ENCODE results near the gene CENPB.
A peak's percentile ranks its signal among the peaks of the same experiment; 100 is the strongest.
"Not testable (repeated sequence)": the region's sequence is repeated elsewhere in the genome, so short reads cannot be mapped to it uniquely, and the experiment has no call there.

CENPB gene

DNA sequence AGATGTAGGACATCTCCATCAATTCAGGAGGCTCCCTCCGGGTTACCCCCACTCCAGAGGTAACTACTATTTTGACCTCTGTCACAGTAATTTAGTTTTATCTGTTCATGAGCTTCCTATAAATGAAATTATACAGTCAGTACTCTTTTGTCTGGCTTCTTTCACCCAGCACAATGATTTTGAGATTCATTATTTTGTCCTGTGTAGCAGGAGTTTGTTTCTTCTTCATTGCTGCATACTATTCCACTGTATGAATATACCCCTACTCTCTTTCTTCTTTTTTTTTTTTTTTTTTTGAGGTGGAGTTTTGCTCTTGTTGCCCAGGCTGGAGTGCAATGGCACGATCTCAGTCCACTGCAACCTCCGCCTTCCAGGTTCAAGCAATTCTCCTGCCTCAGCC, 22.0 kb upstream of the CENPB start:
- no peak for DNase-seq

DNA sequence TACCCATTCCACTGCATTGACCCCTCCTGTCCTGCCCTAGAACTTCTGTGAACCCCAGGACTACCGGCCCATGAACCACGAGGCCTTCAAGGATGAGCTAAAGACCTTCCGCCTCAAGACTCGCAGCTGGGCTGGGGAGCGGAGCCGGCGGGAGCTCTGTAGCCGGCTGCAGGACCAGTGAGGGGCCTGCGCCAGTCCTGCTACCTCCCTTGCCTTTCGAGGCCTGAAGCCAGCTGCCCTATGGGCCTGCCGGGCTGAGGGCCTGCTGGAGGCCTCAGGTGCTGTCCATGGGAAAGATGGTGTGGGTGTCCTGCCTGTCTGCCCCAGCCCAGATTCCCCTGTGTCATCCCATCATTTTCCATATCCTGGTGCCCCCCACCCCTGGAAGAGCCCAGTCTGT, 18.2 kb upstream of the CENPB start:
- no peak for DNase-seq

DNA sequence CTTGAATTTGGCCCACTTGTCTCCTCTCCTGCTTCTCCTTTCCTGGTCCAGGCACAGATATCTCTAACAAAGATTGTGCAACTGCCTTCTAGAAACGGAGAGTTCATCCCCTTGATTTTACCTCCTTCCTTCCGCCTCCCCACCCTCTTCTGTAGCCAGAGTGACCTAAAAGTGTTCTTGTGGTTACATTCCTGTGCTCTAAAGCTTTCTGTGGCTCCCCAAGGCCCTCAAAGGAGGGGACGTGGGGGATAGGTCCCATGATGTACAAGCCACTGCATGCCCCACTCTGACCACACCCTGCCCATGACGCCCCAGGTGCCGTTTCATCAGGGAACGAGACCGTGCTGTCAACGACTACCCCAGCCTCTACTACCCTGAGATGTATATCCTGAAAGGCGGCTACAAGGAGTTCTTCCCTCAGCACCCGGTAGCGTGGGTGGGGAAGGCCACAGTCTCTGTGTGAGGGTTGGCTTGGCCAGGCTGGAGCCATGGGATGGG, 17.8 kb upstream of the CENPB start:
- no peak for DNase-seq

DNA sequence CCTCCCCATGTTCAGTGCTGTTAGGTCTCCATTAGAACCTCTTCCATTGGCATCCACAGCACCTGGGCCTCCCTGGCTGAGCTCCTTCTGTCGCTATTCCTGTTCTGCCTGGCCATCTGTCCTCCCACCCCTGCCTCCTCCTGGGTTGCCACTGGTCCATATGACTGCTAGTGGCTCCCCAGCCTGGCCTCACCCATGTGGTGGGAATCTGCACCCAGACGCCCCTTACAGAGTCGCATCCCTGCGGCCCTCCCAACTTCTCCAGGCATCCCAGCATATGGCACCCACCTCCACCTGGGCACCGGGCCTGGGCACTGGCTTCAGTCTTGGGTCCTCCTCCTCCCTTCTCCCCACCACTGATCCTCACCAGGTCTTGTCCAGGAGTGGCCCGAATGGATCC, 17.3 kb upstream of the CENPB start:
- no peak for DNase-seq

DNA sequence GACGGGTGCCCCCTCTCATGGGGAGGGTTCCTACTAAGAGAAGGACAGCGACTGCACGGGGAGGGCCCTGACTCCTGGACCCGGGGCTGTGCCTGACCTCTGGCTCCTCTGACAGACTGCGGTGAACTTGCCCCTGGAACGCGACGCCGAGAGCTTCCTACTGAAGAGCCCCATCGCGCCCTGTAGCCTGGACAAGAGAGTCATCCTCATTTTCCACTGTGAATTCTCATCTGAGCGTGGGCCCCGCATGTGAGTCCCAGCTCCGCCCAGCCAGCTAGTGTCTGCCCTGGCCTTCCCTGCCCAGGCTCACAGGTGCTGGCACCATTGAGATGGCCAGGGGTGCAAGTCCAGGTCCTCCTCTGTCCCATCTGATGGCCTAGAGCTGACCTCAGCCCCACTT, 16.7 kb upstream of the CENPB start:
- no peak for DNase-seq

DNA sequence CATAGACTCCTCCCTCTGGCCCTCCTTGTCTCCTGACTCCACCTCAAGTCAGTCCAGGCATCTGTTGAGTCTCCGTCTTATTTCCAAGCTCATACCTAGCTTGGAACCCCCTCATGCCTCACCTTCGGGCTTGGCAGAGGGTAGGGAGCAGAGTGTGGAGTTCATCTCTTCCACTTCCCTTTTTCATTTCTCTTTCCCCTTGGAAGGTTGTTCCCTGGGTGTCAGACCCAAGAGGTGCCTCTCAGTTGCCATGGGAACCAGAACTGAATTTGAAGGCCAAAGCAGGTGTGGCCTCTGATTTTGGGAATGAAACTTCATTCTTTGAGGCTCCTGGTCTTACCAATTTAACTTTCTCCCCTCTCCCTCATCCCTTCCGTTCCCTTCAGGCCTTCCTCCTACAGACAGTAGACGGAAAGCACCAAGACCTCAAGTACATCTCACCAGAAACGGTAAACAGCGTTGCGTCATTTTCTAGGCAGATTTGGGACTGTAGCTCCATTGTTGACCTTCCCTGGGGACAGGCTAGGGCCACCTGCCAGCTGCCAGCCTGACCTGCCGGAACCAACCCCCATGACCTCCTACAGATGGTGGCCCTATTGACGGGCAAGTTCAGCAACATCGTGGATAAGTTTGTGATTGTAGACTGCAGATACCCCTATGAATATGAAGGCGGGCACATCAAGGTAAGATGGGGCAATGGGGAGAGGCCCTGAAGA, 16.1 kb upstream of the CENPB start:
- DNase-seq: no peak

DNA sequence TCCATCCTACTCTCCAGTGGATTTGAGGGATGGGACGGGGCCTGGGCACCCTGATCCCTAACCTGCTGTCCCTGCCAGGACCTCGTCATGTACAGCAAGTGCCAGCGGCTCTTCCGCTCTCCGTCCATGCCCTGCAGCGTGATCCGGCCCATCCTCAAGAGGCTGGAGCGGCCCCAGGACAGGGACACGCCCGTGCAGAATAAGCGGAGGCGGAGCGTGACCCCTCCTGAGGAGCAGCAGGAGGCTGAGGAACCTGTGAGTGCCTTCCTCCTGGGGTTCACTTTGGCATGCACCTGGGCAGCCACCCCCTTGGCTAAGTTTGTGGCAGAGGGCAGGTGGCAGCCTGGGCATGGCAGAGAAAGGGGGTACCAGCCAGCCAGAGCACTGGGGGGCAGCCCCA, 15.3 kb upstream of the CENPB start:
- no peak for DNase-seq

DNA sequence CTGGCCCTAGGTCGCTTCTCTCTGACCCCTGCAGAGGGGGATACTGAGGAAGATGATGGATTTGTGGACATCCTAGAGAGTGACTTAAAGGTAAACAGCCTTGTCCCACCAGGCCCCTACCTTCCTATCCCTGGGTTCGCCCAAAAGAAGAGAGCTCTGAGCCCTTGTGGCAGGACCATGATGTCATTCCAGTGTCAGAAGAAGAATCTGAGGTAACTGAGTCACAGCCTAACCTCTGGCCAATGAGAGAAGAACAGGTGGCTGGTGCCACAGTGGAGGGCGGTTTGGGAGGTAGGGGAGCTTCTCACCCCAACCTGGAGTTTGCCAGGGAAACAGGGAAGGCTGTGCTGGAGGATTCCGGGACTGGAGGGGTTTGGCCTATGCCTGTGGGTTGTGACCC, 14.8 kb upstream of the CENPB start:
- no peak for DNase-seq

DNA sequence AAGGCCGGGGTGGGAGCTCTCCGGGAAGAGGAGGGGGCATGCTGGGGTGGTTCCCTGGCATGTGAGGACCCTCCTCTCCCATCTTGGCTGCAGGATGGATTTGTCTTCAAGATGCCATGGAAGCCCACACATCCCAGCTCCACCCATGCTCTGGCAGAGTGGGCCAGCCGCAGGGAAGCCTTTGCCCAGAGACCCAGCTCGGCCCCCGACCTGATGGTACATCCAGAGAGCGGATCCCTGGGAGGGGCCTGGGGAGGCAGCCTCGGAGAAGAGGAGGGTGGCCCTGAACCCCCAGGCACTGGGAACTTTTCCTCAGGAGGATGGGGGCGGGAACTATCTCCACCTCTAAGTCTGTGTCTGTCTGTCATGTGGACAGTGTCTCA, 14.3 kb upstream of the CENPB start:
- no peak for DNase-seq

DNA sequence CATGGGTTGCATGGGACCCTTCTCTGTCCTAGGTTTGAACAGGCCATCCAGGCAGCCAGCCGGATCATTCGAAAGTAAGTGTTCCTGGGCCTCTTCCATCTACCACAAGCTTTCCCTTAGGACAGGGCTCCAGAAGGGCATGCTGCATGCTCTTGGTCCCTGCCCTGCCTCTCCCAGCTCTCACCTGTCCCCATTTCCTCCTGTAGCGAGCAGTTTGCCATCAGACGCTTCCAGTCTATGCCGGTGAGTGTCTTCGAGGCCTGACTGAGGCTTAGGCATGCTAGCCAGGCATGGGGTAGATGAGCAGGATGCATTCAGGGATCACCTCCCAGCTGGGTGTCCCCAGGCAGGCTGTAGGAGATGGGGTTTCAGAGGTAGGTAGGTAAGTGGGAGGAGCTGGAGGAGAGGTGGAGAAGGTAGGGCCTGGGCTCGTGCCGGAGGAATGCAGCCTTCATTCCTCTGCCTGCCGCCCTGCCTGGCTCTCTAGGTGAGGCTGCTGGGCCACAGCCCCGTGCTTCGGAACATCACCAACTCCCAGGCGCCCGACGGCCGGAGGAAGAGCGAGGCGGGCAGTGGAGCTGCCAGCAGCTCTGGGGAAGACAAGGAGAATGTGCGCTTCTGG, 13.8 kb upstream of the CENPB start:
- no peak for DNase-seq

DNA sequence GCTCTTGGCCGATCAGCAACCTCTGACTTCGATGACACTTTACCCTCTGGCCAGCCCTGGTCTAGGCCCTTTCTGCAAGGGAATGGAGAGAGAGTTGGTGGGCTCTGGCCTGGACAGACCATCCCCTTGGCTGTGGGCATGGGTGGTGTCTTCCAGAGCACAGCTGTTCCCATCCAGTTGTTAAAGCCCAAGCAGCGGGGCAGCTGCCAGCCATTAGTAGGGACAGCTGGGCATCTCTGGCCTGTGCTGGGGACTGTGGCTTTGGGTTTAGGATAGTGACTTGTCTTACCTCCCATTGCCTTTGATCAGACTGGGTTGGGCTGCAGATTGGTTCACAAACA, 12.3 kb upstream of the CENPB start:
- no peak for DNase-seq

DNA sequence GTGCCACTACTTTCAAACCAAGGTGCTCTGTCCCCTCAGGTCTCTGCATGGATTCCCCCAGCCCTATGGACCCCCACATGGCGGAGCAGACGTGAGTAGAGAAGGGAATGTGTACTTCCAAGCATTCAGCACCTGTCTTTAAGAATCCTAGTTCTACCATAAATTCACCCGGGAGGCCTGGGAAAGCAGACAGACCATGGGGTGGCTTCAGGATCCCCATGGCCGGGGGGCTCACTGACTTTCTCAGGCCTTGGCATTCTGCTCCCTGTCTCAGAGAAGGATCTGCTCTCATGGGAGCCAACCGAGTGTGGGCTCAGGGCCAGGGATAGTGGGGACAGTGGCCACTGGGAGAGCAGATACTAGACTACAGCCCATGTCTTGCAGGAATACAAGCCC, 11.8 kb upstream of the CENPB start:
- DNase-seq: no peak

DNA sequence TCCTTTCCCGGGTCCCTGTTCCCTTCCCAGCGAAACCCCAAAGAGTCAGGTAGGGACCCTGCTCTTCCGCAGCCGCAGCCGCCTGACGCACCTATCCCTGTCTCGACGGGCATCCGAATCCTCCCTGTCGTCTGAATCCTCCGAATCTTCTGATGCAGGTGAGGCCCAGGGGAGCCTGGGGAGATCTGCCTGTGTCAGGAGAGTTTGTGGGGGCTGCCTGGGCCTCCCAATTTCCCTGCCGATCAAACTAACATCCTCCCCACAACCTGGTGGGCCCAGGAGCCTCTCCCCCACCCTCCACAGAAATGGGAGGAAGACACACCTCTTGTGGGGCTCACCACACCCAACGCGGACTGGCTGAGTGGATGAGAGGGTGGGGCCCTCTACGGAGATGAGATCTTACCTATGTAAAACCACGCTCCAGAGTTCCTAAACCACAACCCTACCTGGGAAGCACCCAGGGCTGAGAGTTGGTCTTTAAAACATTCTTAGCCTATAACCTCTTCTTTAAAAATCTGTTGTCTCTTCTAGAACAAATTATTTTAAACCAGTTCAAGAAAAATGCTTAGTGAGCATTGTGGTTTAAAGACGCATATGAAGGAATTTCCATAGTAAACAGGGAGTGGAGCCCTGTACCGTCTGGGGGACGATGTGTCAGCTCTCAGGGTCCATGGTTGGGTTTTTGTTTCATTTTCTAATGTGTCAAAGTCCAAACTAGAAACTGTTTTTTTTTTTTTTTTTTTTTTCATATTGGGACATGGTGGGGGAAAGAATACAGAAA, 11.2 kb upstream of the CENPB start:
- no peak for DNase-seq

DNA sequence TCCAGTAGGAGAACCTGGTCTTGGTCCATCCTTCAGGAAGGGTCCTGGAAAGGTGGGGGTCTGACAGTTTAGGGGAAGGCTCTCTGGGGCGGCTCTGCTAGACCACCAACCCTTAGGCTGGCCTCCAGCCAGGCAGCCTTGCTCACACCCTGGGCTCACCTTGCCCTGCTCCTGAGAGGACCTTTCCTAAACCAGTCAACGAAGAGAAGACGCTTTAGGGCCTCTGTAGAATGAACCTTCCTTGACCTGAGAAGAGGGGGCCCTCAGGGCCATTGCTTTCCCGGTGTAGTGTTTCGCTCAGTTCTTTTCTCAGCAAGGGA, 10.6 kb upstream of the CENPB start:
- DNase-seq: no peak

DNA sequence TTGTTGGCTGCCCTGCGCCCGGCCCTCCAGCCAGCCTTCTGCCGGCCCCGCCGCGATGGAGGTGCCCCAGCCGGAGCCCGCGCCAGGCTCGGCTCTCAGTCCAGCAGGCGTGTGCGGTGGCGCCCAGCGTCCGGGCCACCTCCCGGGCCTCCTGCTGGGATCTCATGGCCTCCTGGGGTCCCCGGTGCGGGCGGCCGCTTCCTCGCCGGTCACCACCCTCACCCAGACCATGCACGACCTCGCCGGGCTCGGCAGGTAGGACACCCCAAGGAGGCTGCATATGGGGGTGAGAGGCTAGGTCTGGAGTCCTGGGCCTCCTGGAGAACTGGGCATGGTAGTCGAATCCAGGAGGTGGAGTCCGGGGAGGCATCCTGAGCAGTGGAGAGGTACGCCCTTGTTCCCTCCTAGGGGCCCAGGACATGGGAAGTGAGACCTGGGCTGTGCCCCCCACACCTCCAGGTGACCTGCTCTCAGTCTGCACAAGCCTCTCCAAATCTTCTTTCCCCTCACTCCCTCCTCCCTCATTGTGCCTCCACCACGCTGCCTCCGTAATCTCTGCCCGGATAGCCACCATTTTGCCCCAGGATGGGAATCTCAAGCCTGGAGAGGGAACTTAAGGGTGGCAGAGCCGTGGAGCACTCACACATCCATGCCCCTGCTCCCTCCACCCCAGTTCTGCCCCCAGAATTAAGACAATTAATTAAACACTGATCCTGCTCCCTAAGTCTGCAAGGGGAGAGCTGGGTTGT, 10.1 kb upstream of the CENPB start:
- no peak for DNase-seq

DNA sequence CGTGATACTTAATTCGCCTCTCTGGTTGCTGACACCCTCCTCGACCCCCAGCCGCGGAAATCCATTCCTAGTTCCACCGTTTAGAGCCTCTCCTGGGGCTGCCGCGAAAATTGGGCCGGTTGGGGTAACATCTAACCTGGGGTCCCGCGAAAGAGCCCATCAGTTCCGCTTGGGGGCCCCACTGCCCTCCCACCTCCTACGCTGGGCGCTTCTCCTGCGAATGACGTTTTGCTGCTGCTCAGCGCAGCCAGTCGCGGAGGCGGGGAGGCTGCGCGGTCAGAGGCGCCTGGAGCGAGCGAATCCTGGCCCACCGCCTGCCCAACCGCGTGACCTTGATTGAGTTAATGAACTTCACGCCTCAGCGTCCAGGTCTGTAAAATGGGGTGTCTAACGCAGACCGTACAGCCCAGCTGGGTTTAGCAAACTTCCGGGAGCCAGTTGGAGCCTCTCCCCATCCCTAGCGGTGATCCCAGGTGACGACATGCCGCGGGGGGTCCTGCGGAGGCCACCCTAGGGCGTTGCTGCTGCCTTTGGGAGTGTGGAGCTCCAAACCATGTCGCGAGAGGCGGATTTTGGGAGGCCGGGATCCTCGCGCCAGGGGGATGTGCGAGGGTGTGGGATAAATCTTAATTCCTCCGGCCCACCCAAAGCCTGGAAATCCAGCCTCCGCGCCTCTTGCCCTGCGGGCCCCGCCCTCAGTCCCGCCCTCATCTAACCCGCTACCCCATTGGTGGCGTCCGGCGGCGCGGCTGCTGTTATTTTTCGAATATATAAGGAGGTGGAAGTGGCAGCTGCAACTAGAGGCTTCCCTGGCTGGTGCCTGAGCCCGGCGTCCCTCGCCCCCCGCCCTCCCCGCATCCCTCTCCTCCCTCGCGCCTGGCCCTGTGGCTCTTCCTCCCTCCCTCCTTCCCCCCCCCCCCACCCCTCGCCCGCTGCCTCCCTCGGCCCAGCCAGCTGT, 9.2 kb upstream of the CENPB start, which contains the start of gene CDC25B:
Gene CDC25B, plus strand, starts transcription at position 800 of the 958 bp plus-strand sequence. CDS start 222 bp downstream, outside the sequence.
- peak; percentile 67 for DNase-seq

DNA sequence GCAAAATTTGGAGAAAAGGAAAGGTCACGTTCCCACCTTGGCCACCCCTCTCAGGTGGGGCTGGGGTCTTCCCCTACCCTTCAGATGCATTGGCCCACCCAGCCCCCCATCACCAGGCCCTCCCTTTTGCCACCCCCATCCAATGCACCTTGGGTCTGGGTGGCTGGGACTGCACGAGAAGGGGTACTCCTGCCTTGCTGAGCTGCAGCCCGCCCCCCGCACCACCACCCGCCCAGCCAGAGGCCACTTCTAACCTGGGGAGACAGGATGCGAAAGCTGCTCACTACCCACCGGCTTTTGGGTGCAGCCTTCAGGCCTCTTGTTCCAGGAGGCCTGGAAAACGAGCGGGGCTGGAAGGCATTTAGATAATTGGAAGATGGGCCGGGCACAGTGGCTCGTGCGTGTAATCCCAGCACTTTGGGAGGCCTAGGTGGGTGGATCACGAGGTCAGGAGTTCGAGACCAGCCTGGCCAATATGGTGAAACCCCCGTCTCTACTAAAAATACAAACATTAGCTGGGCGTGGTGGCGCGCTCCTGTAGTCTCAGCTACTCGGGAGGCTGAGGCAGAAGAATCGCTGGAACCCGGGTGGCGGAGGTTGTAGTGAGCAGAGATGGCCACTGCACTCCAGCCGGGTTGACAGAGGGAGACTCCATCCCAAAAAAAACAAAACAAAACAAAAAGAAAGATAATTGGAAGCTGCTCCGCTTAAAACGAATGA, 8.3 kb upstream of the CENPB start:
- no peak for DNase-seq

DNA sequence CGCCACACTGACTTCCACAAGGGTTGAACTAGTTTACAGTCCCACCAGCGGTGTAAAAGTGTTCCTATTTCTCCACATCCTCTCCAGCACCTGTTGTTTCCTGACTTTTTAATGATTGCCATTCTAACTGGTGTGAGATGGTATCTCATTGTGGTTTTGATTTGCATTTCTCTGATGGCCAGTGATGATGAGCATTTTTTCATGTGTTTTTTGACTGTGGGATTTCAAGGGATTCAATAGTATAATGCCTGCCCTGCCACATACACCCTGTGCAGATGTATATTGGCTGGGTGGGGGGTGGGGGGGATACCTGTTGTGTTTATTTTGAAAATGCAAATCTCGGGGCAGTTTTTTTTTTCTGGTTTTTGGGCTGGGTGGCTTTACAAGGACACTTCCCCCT, 7.6 kb upstream of the CENPB start:
- DNase-seq: not testable (repeated sequence)

DNA sequence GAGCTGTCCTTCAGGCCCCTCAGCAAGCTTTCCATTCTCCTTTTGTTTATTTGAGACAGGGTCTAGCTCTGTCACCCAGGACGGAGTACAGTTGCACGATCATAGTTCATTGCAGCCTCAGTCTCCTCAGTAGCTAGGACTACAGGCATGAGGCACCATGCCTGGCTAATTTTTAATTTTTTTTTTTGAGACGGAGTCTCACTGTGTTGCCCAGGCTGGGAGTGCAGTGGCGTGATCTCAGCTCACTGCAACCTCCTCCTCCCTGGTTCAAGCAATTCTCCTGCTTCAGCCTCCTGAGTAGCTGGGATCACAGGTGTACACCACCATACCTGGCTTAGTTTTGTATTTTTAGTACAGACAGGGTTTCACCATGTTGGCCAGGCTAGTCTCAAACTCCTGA, 2.7 kb upstream of the CENPB start:
- DNase-seq: not testable (repeated sequence)

DNA sequence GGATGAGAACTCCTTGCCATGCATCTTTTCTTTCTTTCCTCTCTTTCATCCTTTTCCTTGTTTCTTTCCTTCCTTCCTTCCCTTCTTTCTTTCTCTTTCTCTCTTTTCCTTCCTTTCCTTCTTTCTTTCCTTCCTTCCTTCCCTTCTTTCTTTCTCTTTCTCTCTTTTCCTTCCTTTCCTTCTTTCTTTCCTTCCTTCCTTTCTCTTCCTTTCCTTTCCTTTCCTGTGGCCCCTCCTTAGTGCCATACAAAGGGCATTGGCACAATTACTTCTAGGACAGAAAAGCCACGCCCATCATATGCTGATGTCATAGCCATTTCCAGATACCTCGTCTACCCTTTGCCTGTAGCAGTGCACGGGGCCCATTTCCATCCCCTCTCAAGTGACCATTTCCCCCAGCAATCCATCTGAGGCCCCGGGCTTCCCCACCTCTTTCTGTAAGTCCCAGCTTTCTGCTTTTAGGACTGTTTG, 2.2 kb upstream of the CENPB start:
- DNase-seq: no peak

DNA sequence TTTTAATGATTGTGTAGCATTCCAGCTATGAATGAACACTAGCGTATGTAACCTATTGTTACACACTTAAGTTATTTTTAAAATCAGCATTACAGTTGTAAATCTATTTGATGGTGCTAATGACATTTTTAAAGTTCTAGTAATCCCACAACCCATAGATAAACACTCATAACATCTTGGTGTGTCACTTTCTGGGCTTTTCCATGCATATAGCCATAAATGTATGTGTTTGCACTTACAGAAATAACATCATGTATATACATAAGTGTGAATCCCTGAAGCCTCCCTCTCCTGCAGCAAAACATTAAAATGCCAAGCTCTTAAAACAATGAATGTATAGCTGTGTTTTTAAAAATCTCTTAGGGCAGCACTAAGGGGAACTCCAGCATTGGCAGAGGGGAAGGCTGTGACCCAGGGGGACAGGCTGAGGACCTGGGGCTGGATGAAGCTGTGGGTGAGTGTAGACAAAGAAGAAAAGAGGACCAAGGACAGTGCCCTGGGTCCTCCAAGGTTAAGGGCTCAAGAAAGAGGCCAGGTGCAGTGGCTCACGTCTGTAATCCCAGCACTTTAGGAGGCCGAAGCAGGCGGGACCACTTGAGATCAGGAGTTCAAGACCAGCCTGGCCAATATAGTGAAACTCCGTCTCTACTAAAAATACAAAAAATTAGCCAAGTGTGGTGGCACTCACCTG, 929 bp upstream of the CENPB start:
- DNase-seq: no peak
